GM18526 (cell line): ENCODE measurements around the gene CNGA3.

Experiments used
- POLR2A ChIP-seq: IDR thresholded peaks from 3 replicates; pipeline ENCODE4 v1.6.1; 2011; ENCODE audit not compliant: insufficient read length; ENCODE audit errors: extremely low read depth

Gene CNGA3

DNA sequence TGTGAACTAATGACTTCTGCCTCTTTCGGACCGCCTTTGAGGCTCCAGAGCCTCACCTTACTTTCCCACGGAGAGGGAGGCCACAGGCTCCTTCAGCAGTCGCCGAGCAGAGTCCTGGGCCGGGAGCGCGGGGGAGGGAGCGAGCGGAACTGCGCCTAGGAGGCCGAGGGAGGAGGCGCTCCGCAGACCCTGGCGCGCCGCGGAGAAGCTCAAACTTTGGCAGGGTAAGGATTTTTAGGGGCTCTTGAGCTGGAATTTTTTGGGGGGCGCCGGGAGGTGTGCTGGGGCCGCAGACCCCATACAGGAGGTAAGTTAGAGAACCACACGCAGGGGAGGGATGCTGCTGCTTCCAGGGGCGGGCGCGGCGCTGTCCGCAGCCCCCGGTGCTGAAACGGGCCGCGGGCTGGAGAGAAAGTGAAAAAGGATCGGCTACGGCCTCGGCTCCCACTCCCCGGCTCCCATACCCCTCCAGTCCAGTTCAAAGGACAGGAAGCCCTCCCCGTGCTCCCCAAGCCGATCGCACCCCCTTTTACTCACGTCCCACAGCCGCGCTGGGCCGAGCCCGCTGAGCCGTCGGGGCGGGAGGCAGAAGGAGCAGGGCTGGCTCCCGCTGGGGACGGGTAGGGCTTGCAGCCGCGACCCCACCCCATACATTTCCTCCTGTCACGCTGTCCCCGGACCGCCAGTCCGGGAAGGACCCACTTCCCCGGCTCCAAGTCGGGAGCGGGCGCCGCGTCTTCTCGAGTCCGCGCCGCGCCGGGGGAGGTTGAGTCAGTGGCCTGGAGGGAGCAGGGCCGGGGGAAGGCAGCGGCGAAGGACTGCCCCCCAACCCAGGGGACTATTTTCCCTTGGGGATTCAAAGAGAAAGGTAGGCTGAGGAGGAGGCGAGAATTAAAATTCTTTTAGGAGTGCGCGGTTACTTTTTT lies at the start of gene CNGA3:
Gene CNGA3, plus strand, starts transcription at position 146 of the 926 bp plus-strand sequence. CDS start 23,520 bp downstream, outside the sequence.
- no peak for TF ChIP-seq POLR2A

DNA sequence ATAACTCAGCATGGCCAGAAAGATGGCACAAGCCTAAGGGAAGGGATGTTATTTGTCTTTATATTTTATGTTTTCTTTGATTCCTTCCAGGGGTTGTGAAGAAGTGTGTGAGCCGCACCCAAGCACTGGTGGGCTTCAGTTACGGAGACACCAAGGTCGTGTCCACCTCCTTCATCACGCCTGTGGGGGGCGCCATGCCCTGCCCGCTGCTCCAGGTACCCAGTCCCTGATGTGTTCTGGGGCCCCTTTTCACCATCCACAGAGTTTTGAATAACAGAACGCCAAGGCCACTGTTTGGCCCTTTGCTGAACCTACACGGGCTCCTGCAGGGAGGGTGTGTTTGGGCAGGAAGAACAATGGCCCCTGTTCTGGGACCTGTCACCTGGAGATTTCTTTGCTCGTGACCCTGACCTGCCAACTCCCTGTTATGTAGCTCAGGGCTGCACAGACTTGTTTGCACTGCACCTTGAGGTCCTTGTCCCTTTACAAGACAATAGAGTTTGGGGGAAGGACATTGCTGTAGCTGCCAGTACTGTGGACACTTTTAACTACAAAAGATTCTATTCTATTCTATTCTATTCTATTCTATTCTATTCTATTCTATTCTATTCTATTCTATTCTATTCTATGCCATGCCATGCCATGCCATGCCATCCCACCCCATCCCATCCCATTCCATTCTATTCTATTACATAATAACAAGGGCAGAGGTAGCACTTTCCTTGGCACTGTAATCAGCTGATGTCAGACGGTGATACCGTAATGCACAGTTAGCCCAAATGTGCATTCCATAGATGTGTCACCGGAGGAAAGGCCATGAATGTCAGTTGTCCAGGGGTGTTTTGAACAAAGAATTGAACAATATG lies 48.2 kb upstream of the CNGA3 start:
- no peak for TF ChIP-seq POLR2A

DNA sequence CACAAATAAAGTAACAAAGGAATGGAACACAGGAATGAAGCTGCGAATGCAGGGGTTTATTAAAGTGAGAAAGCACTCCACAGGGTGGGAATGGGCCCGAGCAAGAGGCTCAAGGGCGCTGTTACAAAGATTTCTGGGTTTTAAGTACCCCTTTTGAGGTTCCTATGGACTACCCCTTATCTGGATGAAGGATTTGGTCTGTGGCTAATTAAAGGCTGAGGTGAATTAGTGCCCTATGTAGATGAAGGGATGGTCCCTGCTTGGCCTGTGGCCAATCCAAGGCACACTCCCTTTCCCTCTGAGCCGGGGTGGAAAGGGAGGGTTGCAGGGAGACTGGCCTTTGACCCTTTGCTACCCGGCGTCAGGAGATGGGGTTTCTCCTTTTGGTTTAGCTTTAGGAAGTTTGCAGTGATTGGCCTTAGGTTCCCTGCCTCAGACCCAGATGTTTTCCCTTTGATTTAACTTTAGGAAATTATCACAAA lies 47.5 kb upstream of the CNGA3 start:
- TF ChIP-seq POLR2A: no peak

DNA sequence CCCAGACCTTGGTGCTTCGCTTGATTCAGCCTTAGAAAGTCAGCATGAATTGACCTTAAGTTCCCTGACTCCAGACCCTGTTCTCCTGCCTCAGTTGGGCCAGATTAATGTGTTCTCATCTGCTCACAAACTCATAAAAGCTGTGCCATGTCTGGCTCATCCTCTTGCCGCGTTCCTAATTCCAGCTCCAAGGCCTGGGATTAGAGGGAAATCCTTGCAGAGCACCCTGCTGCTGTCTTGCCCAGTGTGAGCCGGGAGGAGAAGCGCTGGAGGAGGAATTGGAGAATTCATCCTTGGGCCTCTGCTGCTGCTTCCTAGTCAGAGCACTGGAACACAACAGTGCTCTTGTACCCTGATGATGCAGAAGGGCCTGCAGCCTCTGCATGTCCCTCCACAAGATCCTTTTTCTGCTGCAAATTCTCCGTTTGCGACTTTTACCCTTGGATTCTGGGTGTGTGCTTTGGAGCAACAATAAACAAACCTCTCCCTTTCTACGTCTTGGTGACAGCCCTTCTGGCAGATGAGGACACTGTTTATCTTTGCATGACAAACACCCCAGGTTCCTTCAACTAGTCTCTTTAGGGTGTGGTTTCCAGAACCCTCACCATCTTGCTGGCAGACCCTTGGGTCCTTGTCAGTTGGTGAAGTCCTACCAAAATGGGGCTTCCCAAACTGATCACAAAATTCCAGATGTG lies 46.9 kb upstream of the CNGA3 start:
- TF ChIP-seq POLR2A: no peak

DNA sequence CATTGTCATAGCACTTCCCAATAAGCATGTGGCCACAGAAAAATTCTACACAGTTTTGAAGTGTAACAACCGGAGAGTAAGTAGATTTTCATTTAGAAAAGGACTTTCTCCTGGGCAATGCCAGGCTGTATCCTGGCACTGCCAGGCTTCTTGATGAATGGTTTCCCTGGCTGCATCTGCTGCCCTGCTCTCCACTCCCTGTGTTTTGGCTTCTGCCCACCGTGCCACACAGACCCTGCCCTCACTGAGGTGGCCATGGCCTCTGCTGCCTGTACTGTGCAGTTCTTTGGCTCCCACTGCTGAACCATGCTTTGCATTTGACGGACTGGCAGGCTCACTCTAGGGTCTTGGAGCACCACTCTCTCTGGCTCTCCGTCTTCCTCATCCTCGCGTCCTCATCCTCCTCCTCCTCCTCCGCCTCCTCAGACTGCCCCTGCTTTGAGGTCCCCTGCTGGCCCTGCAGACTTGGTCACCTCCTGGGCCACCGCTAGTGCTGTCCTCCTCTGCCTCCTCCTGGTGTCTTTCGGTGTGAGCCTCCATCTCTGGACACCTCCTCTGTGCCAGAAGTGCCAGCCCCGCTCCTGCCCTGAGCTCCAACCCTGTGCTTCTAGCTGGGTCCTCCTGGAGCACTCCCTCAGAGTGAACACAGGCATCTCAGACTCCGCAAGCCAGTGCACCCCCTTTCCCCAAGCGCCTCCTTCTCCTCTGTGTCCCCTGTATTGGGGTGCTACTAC lies 45.9 kb upstream of the CNGA3 start:
- no peak for TF ChIP-seq POLR2A

DNA sequence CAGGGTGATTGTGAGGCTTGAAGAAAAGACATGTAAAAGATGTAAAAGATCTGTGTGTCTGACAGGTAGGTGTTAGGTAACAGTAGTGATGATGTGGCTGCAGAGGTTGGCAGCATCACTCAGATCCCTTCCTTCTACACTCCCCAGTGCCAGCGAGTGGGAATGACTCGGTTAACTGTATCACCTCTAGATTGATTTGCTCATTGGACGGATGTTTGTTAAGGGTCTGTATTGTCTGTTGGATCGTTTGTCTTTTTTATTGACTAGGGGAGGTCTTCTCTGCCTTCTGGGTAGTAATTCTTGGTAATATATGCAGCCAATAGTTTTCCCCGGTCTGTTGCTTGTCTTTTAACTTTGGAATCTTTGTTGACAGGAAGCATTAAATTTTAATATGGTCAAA lies 44.8 kb upstream of the CNGA3 start:
- TF ChIP-seq POLR2A: no peak

DNA sequence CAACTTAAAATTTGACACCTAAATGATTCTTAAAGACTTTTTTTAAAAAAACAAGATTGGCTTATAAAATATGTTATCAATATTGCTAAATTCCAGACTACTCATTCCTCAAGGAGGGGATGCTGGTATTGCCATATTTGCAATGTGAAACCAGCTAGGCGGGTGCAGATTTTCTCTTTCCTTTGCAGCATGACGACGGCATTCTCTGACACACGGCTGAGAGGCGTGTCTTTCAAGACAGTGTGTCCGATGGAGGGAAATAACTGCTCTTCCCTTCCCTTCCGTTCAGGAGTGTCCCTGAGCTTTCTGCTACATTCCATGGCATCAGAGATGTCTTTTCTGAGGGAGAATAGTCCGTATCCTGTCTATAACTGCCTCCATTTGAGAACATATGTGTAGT lies 38.2 kb upstream of the CNGA3 start:
- no peak for TF ChIP-seq POLR2A

DNA sequence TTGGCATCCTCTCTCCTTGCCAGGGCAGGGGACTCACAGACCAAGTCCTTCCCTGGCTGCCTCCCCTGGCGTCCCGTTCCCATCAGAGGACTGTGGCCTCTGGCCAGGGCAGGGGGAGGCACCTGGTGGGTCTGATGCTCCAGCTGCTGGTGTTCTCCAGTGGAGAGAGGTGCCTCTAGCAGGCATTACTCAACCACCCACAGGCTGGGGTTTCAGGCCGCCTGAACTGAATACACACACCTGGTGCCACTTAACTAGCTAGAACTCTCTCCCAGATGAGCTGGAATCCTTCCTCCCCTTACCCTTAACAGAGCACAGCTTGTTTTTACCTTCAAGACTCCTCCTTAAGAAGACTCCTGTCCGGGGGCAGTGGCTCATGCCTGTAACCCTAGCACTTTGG lies 37.7 kb upstream of the CNGA3 start:
- TF ChIP-seq POLR2A: no peak

DNA sequence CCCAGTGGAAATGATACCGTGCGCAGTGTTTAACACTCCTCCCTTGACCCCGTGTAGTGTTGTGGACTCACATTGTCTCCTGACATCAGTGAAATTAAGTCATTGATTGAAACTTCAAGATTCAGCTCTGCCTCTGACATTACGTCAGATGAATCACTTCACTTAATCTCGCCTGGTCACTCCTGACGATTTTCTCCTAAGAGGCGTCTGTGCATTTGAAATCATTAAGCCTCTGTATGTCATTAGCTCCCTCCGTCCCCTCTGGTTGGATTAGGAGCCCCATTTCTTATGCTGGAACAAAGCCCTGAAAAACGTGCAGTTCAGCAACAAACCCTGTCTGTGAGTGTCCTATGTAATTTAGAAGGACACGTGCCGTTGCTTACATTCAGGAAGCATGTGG lies 36.7 kb upstream of the CNGA3 start:
- no peak for TF ChIP-seq POLR2A

DNA sequence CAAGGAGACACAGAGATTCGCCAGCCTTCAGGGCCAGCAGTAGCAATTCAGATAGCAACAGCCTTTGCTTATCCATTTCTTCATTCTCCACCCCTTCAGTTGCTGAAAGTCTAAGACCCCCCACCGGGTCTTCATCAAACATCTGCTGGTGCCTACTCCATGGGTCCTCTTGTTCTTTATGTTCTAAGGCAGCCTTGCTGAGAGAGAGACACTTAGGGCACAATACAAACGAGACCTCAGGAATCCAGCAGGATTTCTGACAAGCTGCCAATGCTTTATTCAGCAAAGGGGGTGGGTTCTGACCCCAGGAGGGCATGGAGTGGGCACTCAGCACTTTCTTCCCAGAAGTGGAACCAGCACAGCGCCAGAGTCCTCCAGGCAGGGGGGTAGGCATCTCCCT lies 36.2 kb upstream of the CNGA3 start:
- TF ChIP-seq POLR2A: no peak

DNA sequence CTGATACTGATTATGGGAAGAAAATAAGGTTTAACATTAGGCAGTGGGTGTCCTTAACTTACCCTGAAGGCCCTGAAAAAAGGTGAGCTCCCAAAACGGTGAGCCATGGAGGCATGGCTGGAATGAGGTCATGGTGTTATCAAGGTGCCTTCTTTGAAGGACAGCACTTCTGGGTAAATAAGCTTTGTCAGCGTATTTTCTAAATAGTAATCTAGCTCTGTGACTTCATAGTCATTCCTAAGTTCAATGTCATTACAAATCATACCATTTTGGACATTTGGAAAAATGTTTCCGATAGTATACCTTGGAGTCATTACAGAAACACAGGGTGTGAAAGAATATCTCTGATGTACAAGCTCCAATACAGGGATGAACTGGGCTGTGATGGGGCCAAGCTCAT lies 35.2 kb upstream of the CNGA3 start:
- TF ChIP-seq POLR2A: no peak

DNA sequence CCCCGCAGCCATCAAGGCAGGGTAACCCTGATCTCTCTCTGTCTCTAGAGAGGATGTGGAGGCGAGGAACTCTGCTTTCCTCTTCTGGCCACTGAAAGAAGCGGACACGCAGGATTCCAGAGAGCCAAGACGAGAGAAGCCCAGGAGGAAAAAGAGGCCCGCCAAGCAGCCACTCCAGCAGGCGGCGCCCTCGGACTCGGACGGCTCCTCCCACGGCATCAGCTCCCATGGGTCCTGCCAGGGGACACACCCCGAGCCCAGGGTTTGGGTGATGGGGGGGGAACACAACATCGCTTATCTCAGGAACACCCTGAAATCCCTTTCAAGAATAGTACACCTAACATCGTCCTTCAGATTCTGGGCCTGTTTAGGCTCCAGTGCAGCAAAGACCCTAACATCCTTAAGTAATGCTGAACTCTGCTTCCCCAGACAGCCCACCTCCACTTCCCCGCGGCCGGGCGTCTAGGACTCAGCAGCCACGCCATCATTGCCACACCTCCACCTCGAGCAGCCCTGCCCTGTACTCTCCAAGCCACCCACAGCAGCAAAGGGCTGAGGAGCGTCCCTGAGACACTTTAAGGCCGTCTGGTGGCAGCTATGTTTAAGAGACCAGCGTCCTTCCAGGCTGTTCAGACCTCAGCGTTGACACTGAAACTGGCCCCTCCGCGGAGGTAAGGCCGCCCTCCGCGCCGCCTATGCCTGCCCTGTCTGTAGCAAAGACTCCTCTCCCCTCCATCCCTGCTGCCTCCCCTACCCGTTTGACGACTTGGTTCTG lies 34.3 kb upstream of the CNGA3 start:
- TF ChIP-seq POLR2A: no peak

DNA sequence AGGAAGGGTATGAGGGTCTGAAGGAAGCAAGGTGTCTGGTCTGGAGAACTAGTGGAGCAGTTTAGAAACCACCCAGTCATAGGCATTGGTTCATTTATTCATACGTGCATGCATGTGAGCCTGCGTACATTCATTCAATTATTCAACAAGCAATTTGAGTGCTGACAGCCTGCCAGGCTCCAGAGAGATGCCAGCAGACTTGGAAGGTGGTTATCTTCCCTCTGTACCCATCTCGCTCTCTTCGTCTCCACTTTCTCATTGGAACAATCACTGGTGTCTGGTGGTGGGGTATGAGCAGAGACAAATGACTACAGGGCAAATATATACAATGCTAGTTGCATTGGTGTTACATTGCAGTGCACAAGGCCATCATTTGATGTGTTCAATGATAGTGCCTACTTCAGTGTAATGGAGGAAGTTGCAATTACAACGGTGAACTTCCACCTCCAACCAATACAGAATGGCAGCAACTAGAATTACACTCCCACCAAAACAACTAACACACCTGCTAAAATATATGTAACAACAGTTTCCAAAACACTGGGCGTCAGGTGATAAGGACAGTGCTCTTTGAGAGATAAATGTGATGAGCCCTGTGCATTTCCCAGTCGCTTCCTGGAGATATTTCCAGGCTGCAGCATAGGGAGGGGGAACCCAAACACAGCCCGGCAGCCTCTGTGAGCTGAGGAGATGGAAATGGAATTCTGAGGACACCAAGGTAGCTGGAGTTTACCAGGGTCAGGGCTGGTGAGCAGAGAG lies 32.6 kb upstream of the CNGA3 start:
- no peak for TF ChIP-seq POLR2A
